HG02642 (cell line): Measurements from ENCODE around the gene ZMIZ1.
A peak's percentile ranks its signal among the peaks of the same experiment; 100 is the strongest.

Source experiments
- ATAC-seq: cut with Tn5 transposase; IDR thresholded peaks from one replicate; pipeline ENCODE4 v1.9.1; 2021; ENCODE audit warnings: mild to moderate bottlenecking; ENCODE audit not compliant: unreplicated experiment, poor library complexity

The ZMIZ1 gene

GRCh38 chr10:79308016-79308415, 239.2 kb downstream of the ZMIZ1 start:
- ATAC-seq: no peak

GRCh38 chr10:79308969-79309665, 240.4 kb downstream of the ZMIZ1 start:
- no peak for ATAC-seq

GRCh38 chr10:79310200-79310865, 241.6 kb downstream of the ZMIZ1 start:
- ATAC-seq: no peak

GRCh38 chr10:79310911-79311573, 242.3 kb downstream of the ZMIZ1 start:
- ATAC-seq: no peak

- ATAC-seq: no peak
Measured at GRCh38 chr10:79311581-79312407, 243.0 kb downstream of the ZMIZ1 start.

GRCh38 chr10:79312601-79313187, 243.9 kb downstream of the ZMIZ1 start:
- ATAC-seq: no peak

- ATAC-seq: no peak
Measured at GRCh38 chr10:79313320-79313719, 244.6 kb downstream of the ZMIZ1 start.

- no peak for ATAC-seq
Measured at GRCh38 chr10:79313911-79314439, 245.2 kb downstream of the ZMIZ1 start.

GRCh38 chr10:79314761-79315601, 246.2 kb downstream of the ZMIZ1 start:
- ATAC-seq: no peak

- no peak for ATAC-seq
Measured at GRCh38 chr10:79315602-79315920, 246.8 kb downstream of the ZMIZ1 start.

GRCh38 chr10:79316671-79317431, 248.1 kb downstream of the ZMIZ1 start:
- ATAC-seq: peak; percentile 72

- no peak for ATAC-seq
Measured at GRCh38 chr10:79318369-79318768, 249.6 kb downstream of the ZMIZ1 start.

GRCh38 chr10:79319115-79319771, 250.5 kb downstream of the ZMIZ1 start:
- no peak for ATAC-seq

GRCh38 chr10:79320316-79320715, 251.6 kb downstream of the ZMIZ1 start:
- no peak for ATAC-seq

GRCh38 chr10:79320820-79321493, 252.2 kb downstream of the ZMIZ1 start:
- no peak for ATAC-seq

- no peak for ATAC-seq
Measured at GRCh38 chr10:79321494-79321882, 252.7 kb downstream of the ZMIZ1 start.

- ATAC-seq: no peak
Measured at GRCh38 chr10:79321951-79322350, 253.2 kb downstream of the ZMIZ1 start.
